Stimulated activated CD4-positive, alpha-beta T cell treated with anti-CD3 and anti-CD28 coated beads, Interleukin-15, amount 100 ng/mL, for 24 hours (primary cell): ENCODE data around the gene COMT.
"Not testable (repeated sequence)": the region's sequence is repeated elsewhere in the genome, so short reads cannot be mapped to it uniquely, and the experiment has no call there.

Source experiments
- DNase-seq: peaks from one replicate; pipeline ENCODE4 v3.0.0-alpha.2; 2020

The COMT gene

GRCh38 chr22:19909350-19910179 lies 32.0 kb upstream of the COMT start:
- DNase-seq = peak; percentile 89

- no peak for DNase-seq
These were observed 31.3 kb upstream of the COMT start for GRCh38 chr22:19910180-19910744.

- no peak for DNase-seq
These were observed 29.9 kb upstream of the COMT start for GRCh38 chr22:19911540-19912270.

GRCh38 chr22:19912271-19912999 lies 29.1 kb upstream of the COMT start:
- DNase-seq = no peak

GRCh38 chr22:19913337-19913936 lies 28.1 kb upstream of the COMT start:
- no peak for DNase-seq

GRCh38 chr22:19914201-19914943 lies 27.2 kb upstream of the COMT start:
- no peak for DNase-seq

- no peak for DNase-seq
These were observed 26.2 kb upstream of the COMT start for GRCh38 chr22:19915287-19915954.

GRCh38 chr22:19916006-19916405 lies 25.6 kb upstream of the COMT start:
- DNase-seq = no peak

- DNase-seq = no peak
These were observed 24.6 kb upstream of the COMT start for GRCh38 chr22:19916941-19917340.

- DNase-seq = no peak
These were observed 24.0 kb upstream of the COMT start for GRCh38 chr22:19917389-19918138.

- no peak for DNase-seq
These were observed 23.1 kb upstream of the COMT start for GRCh38 chr22:19918332-19919106.

- DNase-seq = no peak
These were observed 21.7 kb upstream of the COMT start for GRCh38 chr22:19919701-19920363.

GRCh38 chr22:19921544-19922081 lies 20.0 kb upstream of the COMT start:
- no peak for DNase-seq

GRCh38 chr22:19923914-19924513 lies 17.6 kb upstream of the COMT start:
- no peak for DNase-seq

- not testable (repeated sequence) for DNase-seq
These were observed 15.5 kb upstream of the COMT start for GRCh38 chr22:19926028-19926427.

- no peak for DNase-seq
These were observed 13.9 kb upstream of the COMT start for GRCh38 chr22:19927696-19928095.

- DNase-seq = no peak
These were observed 13.4 kb upstream of the COMT start for GRCh38 chr22:19928207-19928606.
